Thoracic aorta (tissue), 2 donors: Measurements from ENCODE around the gene HPGDS. TPM values are rescaled to one million over a fixed set of nuclear protein-coding genes. Genes with fewer than 3 reads are reported as not detected.

Experiments
- ATAC-seq: fragments of 150-250 bp; one replicate; pipeline ENCODE4 v1.8.0; 2017; ENCODE audit warnings: low read depth; ENCODE audit not compliant: insufficient number of reproducible peaks, low FRiP score
- DNase-seq: peaks from one replicate; pipeline ENCODE4 v3.0.0-alpha.2; 2020; ENCODE audit warnings: low spot score
- H3K27ac ChIP-seq, 2 donors: fragments of 200-600 bp; sonication (generic); 1 replicate in 1 of 2; 2 replicates in 1 of 2; pipeline ENCODE4 v1.5.1; 2016; ENCODE audit warnings: mild to moderate bottlenecking in 2 of 2, moderate library complexity in 2 of 2
- H3K27me3 ChIP-seq: fragments of 200-600 bp; sonication (generic); replicated peaks from 2 replicates; pipeline ENCODE4 v1.6.0; 2016; ENCODE audit warnings: mild to moderate bottlenecking; ENCODE audit not compliant: insufficient read depth
- H3K36me3 ChIP-seq: fragments of 200-600 bp; sonication (generic); one replicate; pipeline ENCODE4 v1.5.1; 2016
- H3K4me1 ChIP-seq, 2 donors: fragments of 200-600 bp; sonication (generic); 1 replicate in 1 of 2; 2 replicates in 1 of 2; pipeline versions ENCODE4 v1.5.1 to v1.6.0; 2016; ENCODE audit warnings: low read depth in 2 of 2, mild to moderate bottlenecking in 1 of 2; ENCODE audit not compliant: control insufficient read depth in 1 of 2
- H3K4me3 ChIP-seq: fragments of 200-600 bp; sonication (generic); 2 replicates; pipeline ENCODE4 v1.5.1; 2016; ENCODE audit warnings: mild to moderate bottlenecking
- H3K9me3 ChIP-seq: fragments of 200-600 bp; sonication (generic); 2 replicates; pipeline ENCODE4 v1.5.1; 2016
- total RNA-seq, 2 donors: library from RNA; depleted of rRNA; stranded (reverse); fragments of >200 nt; gene quantifications; one replicate each; pipeline versions ENCODE4 v1.1.0 to v1.2.3, GENCODE V29; 2016
- TF ChIP-seq, protein P1 (sequence below): fragments of 200-600 bp; sonication (generic); IDR thresholded peaks from one replicate; pipeline ENCODE4 v1.5.1; 2019; ENCODE audit warnings: antibody characterized with exemption

Gene HPGDS
- total RNA-seq, 2 donors from 2014 or later = 2.8 to 16.7 TPM

DNA sequence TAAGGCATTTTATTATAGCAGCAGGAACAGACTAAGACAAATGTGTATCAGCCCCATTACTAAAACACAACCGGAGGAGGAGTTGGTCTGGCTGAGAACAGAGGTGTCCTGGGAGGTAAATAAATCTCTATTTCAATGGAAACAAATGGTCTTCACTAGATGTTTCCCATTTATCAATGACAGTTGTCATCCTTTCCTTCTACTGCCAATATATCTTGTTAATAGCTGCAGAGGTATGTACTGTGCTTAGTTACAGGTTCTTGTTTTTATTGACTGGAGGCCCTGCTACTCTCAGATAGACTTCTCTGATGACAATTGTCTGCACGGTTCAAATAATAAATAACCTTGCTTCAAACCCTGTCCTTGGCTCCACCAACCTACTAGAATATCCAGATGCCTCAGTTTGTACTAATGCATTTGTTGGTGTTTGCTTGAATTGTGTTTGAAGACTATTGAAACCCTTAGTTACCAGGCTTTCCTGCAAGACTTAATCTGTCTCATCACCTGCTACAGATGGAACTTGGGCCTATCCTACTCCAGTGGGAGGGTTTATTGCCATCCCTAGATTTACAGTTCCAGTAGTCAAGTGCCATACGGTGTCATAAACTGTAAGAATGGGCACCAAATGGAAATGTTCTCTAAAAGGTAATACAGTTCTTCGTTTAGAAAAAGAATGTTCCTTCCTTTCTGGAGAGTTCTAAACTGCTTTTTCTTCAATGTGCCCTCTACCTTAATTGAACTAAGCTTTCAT lies 29.8 kb upstream of the HPGDS start:
- no peak for ATAC-seq
- Histone ChIP-seq H3K27ac (no peak overlapping the region), H3K4me1 (no peaks in the 10 kb centered on the region), H3K36me3 (no peaks in the 10 kb centered on the region), H3K9me3 (no peaks in the 10 kb centered on the region), H3K27me3 (no peaks in the 10 kb centered on the region), H3K4me3 (no peak overlapping the region)
- TF ChIP-seq, protein P1, sequence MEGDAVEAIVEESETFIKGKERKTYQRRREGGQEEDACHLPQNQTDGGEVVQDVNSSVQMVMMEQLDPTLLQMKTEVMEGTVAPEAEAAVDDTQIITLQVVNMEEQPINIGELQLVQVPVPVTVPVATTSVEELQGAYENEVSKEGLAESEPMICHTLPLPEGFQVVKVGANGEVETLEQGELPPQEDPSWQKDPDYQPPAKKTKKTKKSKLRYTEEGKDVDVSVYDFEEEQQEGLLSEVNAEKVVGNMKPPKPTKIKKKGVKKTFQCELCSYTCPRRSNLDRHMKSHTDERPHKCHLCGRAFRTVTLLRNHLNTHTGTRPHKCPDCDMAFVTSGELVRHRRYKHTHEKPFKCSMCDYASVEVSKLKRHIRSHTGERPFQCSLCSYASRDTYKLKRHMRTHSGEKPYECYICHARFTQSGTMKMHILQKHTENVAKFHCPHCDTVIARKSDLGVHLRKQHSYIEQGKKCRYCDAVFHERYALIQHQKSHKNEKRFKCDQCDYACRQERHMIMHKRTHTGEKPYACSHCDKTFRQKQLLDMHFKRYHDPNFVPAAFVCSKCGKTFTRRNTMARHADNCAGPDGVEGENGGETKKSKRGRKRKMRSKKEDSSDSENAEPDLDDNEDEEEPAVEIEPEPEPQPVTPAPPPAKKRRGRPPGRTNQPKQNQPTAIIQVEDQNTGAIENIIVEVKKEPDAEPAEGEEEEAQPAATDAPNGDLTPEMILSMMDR = no peak
- no peak for DNase-seq

DNA sequence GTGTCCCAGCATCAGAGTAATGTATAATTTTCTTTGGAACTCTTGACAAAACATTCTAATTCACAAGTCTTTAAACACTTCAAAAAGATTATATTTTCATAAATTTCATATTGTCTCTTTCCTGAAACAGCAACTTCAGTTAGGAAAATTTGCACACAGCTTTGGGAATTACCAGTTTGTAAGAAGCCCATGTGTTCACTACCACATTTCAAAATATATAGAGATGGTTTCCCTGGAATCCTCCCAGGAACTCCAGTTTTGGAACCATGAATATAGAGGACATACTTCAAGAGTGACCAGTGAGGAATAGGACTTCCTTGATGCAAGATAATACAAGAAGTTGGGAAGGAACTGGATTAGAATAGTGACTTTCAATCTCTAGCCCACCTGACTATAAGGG lies 28.7 kb upstream of the HPGDS start:
- H3K4me1 ChIP-seq = no peaks in the 10 kb centered on the region
- no peaks in the 10 kb centered on the region for H3K36me3 ChIP-seq
- ATAC-seq (no peak), DNase-seq (no peak)
- H3K27me3 ChIP-seq = no peaks in the 10 kb centered on the region
- TF ChIP-seq, protein P1 = no peak
- no peak overlapping the region for H3K27ac ChIP-seq
- no peaks in the 10 kb centered on the region for H3K9me3 ChIP-seq
- no peak overlapping the region for H3K4me3 ChIP-seq

DNA sequence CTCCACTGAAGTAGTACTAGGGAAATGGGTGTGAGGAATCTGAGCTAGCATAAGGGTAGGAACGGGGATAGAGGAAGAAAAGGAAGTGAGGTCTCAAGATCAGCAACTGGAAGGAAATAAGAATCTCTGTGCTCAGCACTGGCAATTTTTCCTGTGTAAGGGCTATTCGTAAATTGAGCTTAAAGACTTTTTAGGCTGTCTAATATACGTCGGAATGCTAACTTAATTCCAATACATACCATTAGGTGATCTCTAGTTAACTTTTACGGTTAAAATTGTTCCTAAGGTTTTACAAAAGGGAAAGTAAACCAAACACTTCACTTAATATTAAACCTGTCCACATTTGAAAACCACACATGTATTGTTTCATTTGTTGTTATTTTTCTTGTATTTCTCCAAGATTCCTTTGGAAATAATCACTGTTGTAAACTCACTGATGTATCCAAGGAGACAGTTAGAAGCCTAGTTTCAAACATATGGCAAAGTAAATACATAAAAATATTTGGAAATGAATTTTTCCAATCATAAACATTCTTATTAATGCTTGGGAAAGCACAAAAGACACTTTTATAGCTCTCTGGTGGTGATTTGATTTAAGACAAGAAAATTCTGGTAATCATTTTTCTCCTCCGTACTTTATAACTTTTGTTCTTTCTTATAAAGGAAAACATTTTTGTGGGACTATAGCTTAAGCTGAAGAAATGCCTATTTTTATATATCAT lies 28.1 kb upstream of the HPGDS start:
- H3K27me3 ChIP-seq = no peaks in the 10 kb centered on the region
- ATAC-seq (no peak), DNase-seq (no peak)
- no peaks in the 10 kb centered on the region for H3K36me3 ChIP-seq
- no peaks in the 10 kb centered on the region for H3K9me3 ChIP-seq
- TF ChIP-seq, protein P1 = no peak
- H3K27ac ChIP-seq = no peak overlapping the region
- no peak overlapping the region for H3K4me3 ChIP-seq
- no peaks in the 10 kb centered on the region for H3K4me1 ChIP-seq

DNA sequence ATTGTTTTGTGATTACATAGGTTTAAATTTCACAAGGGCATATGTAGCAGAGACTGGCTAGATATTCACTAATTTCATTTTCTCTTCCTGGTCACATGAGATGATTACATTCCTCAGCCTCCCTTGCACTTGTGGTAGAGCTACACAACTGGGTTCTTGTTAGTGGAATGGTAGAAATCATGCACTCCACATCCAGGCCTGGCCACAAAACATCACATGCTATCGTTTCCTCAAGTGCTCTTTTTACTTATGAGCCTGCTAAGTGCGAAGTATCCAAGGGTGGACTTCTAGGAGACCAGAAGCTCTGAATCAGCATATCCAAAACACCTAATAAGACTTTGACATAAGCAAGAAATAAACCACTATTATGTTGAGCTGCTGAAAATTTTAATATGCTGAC lies 26.4 kb upstream of the HPGDS start:
- H3K27me3 ChIP-seq = no peaks in the 10 kb centered on the region
- H3K4me1 ChIP-seq = no peaks in the 10 kb centered on the region
- no peak for ATAC-seq

DNA sequence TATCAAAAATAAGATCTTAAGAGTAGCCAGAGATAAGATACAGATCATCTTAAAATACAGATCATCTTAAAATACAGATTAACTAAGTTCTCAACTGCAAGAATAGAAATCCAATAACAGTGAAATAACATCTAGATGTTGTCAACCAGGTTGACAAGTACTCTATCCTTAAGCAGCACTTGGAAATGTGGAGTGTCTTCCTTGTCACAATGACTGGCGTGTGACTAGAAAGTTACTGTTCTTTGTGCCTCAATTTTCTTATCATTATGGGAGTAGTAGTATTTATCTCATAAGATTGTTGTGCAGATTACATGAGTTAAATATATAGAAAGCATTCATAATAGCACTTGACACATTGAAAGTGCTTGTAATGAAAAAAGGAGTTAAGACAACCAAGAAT lies 25.8 kb upstream of the HPGDS start:
- no peak for DNase-seq
- no peak overlapping the region for H3K27ac ChIP-seq
- H3K27me3 ChIP-seq = no peaks in the 10 kb centered on the region
- no peaks in the 10 kb centered on the region for H3K9me3 ChIP-seq
- TF ChIP-seq, protein P1 = no peak
- no peak overlapping the region for H3K4me3 ChIP-seq
- no peak for ATAC-seq
- no peaks in the 10 kb centered on the region for H3K4me1 ChIP-seq
- no peaks in the 10 kb centered on the region for H3K36me3 ChIP-seq

More for the DNA sequence above, 26.4 kb upstream of the HPGDS start:
- Histone ChIP-seq H3K9me3 (no peaks in the 10 kb centered on the region), H3K36me3 (no peaks in the 10 kb centered on the region), H3K4me3 (no peak overlapping the region), H3K27ac (no peak overlapping the region)
- TF ChIP-seq, protein P1 = no peak
- DNase-seq = no peak
